Adrenal gland (tissue), 5 donors: ENCODE measurements around the gene WEE1.

ENCODE experiments used
- POLR2A ChIP-seq, 2 donors: fragments of 450-650 bp; IDR thresholded peaks; one replicate each; pipeline ENCODE4 v1.6.1; 2017; ENCODE audit warnings: antibody characterized with exemption in 2 of 2, mild to moderate bottlenecking in 2 of 2, moderate library complexity in 1 of 2
- TF ChIP-seq, protein P1 (sequence below), 6 experiments: fragments of 450-650 bp in 4 of 6; fragments of 200-600 bp in 2 of 6; sonication (generic) in 1 of 6; IDR thresholded peaks; 1 replicate in 5 of 6; 2 replicates in 1 of 6; pipeline versions ENCODE4 v1.5.1 to v1.8.0; 2016 to 2021; ENCODE audit warnings: antibody characterized with exemption in 6 of 6, mild to moderate bottlenecking in 2 of 6, moderate library complexity in 1 of 6
- donor health status: DM: no; HTN: no; CAD: no.

DNA sequence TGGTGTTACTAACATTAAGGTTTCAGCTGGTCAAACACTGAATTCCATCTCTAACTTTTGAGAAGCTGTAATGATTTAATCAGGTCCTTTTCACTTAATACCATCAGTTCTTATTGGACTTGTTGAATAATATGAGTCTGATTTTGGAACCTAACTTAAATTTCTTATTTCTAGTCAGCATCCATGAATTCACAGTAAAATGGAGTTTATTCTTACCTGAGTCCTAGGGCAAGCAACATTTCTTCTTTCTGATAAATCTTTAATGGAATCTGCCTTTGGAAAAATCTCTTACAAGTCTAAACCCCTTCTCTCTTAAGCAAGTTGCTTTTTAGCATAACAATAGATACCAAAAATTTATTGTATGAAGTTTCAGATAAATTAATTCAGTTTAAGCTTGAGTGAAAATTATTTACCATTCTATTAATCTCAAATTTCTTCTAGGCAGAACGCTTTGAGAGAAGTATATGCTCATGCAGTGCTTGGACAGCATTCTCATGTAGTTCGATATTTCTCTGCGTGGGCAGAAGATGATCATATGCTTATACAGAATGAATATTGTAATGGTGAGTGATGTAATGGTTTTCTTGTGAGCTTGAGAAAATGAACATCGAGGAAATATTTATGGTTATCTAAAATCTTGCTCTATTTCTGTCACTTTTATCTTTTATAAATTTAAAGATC lies 3.4 kb downstream of the WEE1 start:
- TF ChIP-seq, protein P1, sequence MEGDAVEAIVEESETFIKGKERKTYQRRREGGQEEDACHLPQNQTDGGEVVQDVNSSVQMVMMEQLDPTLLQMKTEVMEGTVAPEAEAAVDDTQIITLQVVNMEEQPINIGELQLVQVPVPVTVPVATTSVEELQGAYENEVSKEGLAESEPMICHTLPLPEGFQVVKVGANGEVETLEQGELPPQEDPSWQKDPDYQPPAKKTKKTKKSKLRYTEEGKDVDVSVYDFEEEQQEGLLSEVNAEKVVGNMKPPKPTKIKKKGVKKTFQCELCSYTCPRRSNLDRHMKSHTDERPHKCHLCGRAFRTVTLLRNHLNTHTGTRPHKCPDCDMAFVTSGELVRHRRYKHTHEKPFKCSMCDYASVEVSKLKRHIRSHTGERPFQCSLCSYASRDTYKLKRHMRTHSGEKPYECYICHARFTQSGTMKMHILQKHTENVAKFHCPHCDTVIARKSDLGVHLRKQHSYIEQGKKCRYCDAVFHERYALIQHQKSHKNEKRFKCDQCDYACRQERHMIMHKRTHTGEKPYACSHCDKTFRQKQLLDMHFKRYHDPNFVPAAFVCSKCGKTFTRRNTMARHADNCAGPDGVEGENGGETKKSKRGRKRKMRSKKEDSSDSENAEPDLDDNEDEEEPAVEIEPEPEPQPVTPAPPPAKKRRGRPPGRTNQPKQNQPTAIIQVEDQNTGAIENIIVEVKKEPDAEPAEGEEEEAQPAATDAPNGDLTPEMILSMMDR (IDR thresholded peaks at IDR 0.05) = no peak
- no peak for TF ChIP-seq POLR2A (IDR thresholded peaks at IDR 0.05)
